Activated naive CD8-positive, alpha-beta T cell treated with anti-CD3 and anti-CD28 coated beads, Interleukin-2, amount 50 U/mL, for 16 hours (primary cell): Measurements from ENCODE around the gene CNTRL.
"Not testable (repeated sequence)": the region's sequence is repeated elsewhere in the genome, so short reads cannot be mapped to it uniquely, and the experiment has no call there.

Source experiments
- DNase-seq: peaks from one replicate; pipeline ENCODE4 v3.0.0-alpha.2; 2020; ENCODE audit warnings: low read depth, low spot score

The CNTRL gene

GRCh38 chr9:121074370-121075250 is at the start of gene CNTRL:
Gene CNTRL, plus strand, starts transcription at chr9:121074955. Its CDS starts 13,372 bp downstream, at chr9:121088327.
- peak; percentile 76 for DNase-seq

- no peak for DNase-seq
Measured at GRCh38 chr9:121026260-121026691, 48.5 kb upstream of the CNTRL start.

GRCh38 chr9:121026768-121027167 is 48.0 kb upstream of the CNTRL start:
- no peak for DNase-seq

- not testable (repeated sequence) for DNase-seq
Measured at GRCh38 chr9:121028285-121028684, 46.5 kb upstream of the CNTRL start.

- no peak for DNase-seq
Measured at GRCh38 chr9:121029469-121029868, 45.3 kb upstream of the CNTRL start.

- DNase-seq, result no peak
Measured at GRCh38 chr9:121034529-121034928, 40.2 kb upstream of the CNTRL start.

GRCh38 chr9:121035717-121036116 is 39.0 kb upstream of the CNTRL start:
- not testable (repeated sequence) for DNase-seq

- no peak for DNase-seq
Measured at GRCh38 chr9:121038362-121038761, 36.4 kb upstream of the CNTRL start.

- DNase-seq, result no peak
Measured at GRCh38 chr9:121038804-121039203, 36.0 kb upstream of the CNTRL start.

GRCh38 chr9:121048175-121048574 is 26.6 kb upstream of the CNTRL start:
- DNase-seq, result no peak

GRCh38 chr9:121048618-121049017 is 26.1 kb upstream of the CNTRL start:
- no peak for DNase-seq

- no peak for DNase-seq
Measured at GRCh38 chr9:121050128-121050988, 24.4 kb upstream of the CNTRL start, which contains the start of gene C5. Gene C5, minus strand, starts transcription at chr9:121050275. Its CDS starts 29 bp downstream, at chr9:121050246.

GRCh38 chr9:121053544-121053943 is 21.2 kb upstream of the CNTRL start:
- DNase-seq, result no peak

- DNase-seq, result no peak
Measured at GRCh38 chr9:121055642-121056143, 19.1 kb upstream of the CNTRL start.

GRCh38 chr9:121057821-121058220 is 16.9 kb upstream of the CNTRL start:
- no peak for DNase-seq

GRCh38 chr9:121059513-121059912 is 15.2 kb upstream of the CNTRL start:
- no peak for DNase-seq

GRCh38 chr9:121059998-121060636 is 14.6 kb upstream of the CNTRL start:
- no peak for DNase-seq

- no peak for DNase-seq
Measured at GRCh38 chr9:121066850-121067249, 7.9 kb upstream of the CNTRL start.

- DNase-seq, result no peak
Measured at GRCh38 chr9:121067640-121068039, 7.1 kb upstream of the CNTRL start.

GRCh38 chr9:121069396-121069795 is 5.4 kb upstream of the CNTRL start:
- DNase-seq, result no peak

- no peak for DNase-seq
Measured at GRCh38 chr9:121071370-121071755, 3.4 kb upstream of the CNTRL start.
